GM21447 (cell line): ENCODE measurements around the gene HYAL2.
"Not testable (repeated sequence)": the region's sequence is repeated elsewhere in the genome, so short reads cannot be mapped to it uniquely, and the experiment has no call there.

ENCODE experiments used
- ATAC-seq: cut with Tn5 transposase; IDR thresholded peaks from one replicate; pipeline ENCODE4 v1.9.1; 2021; ENCODE audit not compliant: unreplicated experiment

Gene HYAL2

DNA sequence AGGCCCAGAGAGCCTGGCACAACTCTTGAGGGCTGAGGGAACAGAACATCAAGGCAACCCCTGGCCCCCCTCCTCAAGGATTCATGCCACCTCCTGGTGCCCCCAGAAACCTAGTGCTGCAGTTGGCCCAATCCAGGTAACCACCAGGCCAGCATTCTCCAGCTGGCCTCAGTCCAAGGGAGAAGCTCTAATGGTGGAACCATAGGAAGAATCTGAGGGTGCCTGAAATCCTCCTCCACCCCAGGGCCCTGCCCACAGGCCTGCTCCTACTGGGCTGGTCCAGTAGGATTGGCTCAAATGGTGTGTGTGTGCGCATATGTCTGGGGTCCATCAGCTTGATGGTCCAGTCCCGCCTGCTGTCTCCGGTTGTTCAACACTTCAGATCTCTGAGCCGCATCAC lies 7.7 kb downstream of the HYAL2 start:
- no peak for ATAC-seq

DNA sequence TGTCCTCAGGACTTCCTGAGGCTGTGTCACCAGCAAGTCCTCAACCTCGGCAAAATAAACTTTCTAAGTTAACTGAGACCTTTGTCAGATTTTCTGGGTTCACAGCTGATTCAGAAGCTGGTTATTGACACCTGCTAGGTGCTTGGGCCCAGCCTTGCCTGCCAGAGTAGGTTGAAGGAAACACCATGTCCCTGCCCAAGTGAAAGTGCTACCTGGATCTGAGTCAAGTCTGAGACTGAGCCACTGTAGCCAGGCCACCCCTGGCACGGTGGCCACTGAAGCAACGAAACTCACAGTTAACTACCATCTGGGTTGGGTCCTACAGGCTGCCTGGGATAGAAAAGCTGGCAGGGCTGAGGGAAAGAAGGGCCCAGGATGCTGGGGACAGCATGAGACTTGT lies 8.2 kb downstream of the HYAL2 start:
- ATAC-seq: no peak

DNA sequence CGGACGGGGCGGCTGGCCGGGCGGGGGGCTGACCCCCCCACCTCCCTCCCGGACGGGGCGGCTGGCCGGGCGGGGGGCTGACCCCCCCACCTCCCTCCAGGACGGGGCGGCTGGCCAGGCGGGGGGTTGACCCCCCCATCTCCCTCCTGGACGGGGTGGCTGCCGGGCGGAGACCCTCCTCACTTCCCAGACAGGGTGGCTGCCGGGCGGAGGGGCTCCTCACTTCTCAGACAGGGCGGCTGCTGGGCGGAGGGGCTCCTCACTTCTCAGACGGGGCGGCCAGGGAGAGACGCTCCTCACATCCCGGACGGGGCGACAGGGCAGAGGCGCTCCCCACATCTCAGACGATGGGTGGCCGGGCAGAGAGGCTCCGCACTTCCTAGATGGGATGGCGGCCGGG lies 10.5 kb downstream of the HYAL2 start:
- ATAC-seq: not testable (repeated sequence)

DNA sequence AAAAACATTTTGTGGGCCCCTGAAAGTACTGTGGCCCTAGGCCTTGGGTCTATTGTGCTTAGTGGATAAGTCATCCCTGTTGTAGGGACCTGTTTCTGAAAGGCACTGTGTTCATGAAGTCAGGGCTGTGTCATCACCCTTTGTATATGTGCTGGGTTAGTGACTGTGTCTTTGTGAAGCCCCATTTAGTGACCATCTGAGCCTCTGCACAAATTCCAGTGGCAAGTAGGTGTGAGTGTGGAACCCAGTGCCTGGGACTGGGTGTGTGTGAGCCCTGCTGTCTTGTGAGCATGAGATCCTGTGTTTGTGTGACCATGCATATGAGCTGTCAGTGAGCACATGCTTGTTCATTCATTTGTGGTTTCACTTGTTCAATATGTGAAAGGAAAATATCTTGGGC lies 17.9 kb downstream of the HYAL2 start:
- ATAC-seq: no peak

DNA sequence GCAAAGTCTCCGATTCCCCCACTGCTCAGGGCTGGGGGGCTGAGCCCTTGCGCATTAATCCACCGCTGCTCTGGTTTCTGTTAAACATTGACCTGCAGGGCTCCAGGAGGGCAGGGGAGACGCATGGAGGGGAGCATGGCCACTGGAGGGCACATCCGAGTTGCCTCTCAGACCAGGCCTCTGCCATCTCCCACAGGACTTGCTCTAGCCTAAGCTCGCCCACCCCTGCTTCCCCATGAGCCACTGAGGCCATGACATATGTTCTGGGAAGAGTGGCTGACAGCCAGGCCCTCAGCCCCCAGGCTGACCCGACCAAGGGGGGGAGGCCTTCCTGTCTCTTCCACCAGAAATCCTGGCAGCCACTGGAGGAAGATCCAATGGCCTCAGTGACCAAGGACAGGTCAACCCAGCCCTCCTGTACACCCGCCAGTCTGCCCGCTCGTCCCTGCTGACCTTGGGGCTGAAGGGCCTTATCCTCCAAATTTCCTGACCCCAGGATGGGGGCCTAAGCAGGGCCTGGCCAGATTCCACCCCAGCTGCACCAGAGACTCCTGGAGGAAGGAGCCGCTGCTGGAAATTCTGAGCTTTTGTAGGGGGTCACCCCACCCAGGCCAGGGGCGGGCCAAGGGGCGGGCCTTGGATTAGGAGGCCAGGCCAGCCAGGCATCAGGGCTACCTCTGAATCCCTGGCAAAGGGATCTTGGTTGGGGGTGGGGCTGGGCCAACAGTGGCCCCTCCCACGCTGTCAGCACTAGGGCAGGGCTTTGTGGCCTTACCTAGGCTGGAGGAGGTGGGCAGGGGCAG lies 19.3 kb downstream of the HYAL2 start, which contains the start of gene HYAL1:
Gene HYAL1, minus strand, starts transcription at position 562 of the 803 bp plus-strand sequence. CDS start 618 bp downstream, outside the sequence.
- ATAC-seq: no peak

DNA sequence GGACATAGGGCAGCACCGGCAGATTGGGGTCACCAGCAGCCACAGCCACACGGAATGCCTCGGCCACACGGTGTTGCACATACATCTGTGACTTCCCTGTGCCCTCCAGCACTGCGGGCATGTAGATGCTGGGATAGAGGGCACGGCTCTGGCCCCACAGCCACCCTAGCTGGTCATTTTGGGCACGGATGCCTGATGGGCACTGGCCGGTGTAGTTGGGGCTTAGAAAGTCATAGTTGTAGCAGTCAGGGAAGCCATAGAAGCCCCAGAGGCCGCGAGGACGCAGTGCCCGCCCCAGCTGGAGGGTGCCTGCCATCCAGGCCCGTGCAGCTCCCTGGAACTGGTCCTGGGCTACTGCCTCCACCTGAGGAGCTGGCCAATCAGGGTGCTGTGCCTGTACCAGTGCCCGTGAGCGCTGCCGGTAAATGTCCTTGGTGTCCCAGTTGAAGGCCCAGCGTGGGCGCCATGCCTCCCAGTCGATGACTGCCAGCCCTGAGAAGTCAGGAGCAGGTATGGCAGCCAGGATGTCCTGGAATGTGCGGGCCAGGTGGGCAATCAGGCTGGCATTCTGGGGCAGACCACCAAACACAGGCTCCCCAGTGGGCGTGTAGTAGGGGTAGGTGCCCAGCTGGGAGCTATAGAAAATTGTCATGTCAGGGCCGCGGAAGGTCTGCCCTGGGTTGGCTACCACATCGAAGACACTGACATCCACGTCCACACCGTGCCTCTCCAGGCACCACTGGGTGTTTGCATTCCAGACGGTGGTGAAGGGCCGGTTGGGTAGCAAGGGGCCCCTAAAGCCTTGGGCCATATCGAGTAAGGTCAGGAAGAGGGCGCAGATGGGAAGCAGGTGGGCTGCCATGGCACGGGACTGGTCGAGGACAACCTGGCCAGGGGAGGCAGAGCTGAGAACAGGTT lies 20.2 kb downstream of the HYAL2 start:
- no peak for ATAC-seq

DNA sequence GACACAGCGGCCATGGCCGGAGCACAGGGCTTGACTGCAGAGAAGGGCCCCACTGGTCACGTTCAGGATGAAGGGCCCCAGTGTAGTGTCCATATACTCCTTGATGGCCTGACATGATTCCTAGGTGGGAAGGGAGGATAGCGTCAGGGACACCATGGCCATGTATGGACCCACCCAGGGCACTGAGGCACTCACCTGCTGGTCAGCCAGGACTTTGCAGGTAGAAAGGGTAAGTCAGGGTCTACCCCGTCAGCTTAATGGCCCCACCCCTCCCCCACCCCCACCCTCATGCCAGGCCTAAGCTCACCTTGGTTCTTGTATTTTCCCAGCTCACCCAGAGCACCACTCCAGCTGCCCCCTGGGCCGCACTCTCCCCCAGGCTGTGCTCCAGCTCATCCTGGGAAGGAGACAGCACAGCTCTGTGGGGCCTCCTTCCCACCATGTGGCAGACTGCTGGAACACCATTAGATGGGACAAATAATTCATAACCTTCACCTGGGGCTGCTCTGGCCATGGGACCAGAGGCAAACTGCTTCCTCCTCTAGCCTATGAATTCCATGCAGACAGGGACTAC lies 21.8 kb downstream of the HYAL2 start:
- ATAC-seq: no peak

DNA sequence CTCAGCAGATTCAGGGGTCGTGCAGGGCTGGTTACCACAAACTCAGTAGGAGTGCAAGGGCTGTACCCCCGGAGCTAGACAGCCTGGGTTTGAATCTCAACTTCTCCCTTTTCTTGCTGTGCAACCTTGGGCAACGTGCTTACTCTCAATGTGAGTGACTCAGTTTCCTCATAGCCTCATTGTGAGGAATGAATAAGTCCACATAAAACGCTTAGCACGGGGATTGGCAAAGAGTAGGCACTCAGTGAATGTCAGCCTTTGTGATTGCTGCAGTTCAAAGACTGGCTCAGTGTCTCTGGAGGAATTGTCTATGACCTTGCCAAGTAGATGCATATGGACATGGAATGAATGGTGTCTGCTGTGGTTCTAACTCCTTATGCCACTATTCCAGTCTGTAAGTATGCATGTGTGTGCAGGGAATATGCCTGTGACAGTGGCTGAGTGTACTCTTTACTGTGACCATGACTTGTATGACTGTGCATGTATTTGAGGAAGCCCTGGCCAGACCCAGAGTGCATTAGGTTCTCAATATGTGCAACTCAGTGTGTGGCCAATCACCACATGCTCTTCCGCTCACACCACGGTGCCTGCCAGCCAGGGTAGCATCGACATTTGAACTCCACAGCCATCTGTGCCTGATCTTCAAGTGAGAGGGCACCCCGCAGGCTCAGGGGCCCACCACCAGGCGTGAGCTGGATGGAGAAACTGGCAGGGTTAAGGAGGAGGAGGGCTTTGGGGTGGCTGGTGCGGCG lies 22.4 kb downstream of the HYAL2 start:
- ATAC-seq: no peak

DNA sequence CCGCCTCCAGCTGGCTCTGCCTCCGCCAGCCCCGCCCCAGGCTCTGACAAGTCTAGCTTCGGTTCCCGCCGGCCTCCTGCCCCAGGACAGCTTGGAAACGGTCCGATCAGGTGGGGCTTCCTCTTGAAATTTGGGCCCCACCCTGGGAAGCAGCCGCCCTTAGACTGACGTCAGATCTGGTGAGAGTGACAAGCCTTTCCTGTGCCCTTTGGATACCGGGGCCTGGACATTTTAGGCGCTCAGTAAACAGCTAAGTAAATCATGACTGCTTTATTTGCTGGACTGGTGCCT lies 23.0 kb downstream of the HYAL2 start:
- ATAC-seq: no peak

DNA sequence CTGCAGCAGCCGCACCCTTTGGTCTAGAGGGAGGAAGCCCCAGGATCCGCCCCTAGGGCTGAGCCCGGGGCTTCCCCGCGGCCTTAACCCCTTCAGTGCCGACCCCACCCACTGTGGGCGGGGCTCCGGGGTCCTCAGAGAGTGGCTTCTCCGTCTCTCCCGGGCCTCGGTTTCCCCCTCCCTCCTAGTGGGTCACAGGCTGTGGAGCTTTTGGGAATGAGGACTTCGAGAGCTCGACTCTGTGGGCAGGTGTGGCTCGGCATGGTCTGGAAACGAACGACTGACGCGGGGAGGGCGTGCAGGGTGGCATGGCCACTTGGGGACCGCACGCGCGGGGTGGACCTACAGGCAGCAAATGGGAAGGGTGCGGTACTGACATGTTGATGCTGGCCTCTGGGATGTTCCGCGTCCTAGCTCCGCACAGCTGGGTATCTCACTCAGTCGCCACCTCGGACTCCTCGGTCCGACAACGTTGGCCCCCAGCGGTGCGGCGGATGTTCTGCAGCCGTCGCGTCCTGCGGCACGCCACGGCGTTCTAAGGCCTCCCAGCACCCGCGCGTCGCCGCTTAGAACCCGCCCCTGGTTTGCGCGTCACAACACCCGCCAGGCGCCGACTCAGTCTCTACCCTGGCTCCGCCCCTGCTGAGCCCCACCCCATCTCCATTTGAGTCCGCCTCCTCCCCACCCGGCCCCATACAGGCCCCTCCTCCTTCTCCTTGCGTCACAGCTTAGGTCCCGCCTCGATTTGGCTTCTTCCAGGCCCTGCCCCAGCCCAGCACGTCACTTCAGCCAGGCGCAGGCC lies 23.5 kb downstream of the HYAL2 start, which contains the start of the genes HYAL3 and NAA80:
Gene HYAL3, minus strand, starts transcription at position 570 of the 802 bp plus-strand sequence. CDS start 3,803 bp downstream, outside the sequence.
Gene NAA80, minus strand, starts transcription at position 570 of the 802 bp plus-strand sequence. CDS start 1,942 bp downstream, outside the sequence.
- ATAC-seq: peak; percentile 78

DNA sequence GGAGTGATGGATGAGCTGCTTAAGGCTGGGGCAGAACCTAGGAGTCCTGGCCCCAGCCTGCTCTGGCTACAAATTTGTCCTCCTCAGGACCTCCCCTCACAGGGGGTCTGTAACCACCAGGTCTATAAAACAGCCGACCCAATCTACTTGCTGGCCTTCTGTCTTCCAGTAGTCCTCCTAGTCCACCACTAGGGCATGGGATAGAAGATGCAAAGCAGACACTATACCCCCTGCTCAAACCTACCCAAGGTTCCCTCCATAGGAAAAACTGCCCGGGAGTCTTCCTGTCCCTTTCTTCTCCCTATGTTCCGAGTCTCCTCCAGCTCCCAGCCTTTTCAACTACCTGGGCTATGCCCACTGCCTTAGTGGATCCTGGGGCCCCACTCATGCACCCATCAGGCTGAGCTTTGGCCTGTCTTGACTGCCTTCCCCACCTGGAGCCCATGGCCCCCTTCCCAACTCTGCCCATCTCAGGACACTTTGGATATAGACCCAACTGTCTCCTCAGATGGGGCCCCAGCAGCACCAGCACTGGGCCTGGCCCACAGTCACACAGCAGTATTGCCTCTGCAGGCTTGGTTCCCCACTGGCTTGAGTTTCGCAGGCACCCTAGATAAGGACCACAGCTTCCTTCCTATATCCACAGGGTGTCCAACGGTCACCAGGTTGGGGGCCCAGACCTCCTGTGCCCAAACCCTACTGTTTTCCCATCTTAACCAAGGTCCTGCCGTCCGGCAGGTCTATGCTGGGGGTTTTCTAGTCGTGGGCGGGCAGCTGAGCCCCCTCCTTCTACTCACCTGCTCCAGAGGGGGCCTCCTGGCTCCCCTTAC lies 24.4 kb downstream of the HYAL2 start:
- no peak for ATAC-seq

DNA sequence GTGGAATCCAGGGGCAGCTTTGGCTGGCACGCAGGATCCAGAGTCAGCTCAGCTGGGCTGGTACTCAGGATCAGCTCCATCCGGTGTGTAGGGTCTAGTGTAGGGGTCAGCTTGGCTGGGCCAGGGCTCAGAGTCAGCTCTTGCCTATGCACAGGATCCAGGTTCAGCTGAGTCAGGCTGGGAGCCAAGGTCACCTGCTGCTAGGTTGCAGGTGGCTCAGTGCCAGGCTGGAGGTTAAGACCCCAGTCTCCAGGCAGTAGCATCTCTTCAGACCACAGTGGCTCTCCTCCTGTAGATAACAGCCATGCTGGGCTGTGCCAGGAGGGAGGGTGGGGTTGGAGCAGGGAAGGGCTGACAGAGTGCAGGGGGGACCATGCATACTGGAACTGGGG lies 25.2 kb downstream of the HYAL2 start:
- no peak for ATAC-seq

DNA sequence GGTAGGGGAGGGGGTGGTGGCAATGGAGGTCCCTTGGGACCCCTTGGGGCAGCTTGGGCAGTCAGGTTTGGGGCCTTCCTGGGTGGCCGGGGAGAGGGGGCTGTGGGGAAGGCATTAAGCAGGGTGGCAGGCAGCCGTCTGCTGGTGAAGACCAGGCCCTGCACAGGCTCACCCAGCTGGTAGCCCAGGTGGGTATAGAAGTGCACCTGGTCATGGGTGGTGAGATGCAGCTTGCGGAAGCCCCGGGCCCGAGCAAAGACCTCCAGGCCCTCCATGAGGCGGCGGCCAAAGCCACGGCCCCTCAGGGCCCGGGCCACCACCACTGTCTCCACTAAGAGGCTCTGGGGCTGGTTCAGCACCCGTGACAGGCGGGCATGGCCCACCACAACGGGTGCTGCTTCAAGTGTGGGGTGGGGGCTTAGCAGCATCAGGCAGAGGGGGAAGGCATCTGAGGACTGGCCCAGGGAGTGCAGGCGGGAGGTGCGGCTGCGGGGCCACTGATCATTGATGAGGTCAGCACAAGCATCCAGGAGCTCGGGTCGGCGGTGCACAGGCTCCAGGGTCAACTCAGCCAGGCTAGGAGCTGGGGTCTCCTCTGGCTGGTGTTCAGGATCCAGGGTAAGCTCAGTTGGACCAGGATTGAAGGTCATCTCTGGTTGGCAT lies 25.7 kb downstream of the HYAL2 start:
- no peak for ATAC-seq

DNA sequence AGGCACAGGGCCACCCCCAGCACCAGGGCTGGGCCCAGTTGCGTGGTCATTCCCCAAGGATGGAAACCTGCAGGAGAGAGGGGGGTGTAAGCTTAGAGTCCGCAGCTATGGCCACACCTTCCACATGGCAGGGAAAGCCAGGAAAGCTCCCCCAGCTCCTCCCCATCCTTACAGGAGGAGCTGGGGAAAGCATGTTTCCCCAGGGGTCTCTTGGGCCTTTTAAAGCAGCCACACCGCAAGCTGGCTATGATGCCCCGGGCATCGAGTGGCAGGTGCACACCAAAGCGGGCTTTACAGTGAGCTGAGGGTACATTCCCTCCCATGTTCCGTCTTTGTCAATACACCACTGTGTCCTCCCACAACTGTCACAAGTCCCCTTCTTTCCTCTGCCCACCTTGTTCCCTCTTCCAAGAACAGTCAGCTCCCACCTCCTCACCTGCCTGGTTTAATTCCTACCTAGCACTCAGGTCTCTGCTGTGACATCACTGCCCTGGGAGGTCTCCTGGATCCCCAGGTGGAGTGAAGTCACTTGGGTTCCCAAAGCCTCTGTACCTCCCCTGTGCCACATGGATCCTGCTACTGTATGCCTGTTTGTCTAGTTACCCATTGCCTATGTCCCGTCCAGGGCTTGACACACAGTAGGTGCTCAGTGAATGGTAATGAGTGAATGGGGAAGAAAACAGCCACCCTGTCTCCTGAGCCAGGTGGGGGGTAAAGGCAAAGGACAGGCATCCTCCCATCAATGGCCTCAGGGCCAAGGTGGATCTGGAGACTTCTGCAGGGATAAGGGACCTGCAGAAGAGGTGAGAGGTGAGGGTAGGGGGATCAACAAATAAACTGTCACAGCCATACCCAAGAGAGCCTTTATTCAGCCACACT lies 26.8 kb downstream of the HYAL2 start:
- no peak for ATAC-seq

DNA sequence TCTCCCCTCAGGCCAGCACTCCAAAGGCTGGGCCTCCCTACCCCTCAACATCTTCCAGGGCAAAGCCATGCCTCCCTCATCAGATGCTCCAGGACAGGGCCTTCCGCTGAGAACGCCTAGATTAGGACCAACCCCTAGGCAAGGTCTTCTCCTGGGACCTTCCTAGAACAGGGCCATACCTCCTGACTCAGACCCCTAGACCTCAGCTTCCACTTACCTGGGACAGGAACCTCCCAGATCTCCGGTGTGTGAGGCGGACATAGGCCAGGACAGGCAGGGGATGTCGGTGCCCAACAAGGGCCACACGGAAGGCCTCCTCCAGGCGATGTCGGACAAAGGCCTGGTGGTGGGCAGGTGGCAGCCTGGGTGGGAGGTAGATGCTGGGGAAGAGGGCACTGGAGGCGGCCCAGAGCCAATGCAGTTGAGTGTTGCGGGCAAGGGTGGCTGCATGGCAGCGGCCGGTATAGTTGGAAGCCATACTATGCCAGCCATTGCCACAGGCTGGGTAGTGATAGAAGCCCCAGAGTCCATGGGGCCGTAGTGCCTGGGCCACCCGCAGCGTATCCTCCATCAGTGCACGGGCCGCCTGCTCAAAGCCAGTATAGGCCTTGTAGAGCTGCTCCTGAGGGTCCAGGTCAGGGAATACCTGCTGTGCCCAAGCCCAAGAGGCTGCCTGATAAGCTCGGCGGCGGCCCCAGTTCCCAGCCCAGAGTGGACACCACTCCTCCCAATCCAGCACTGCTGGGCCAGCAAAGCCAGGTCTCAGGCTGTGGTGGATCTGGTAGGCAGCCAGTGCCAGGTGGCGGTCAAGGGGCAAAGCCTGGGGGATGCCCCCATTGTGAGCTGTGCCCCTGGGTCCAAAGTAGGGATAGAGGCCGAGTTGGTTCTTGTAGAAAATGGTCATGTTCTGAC lies 27.8 kb downstream of the HYAL2 start:
- no peak for ATAC-seq

DNA sequence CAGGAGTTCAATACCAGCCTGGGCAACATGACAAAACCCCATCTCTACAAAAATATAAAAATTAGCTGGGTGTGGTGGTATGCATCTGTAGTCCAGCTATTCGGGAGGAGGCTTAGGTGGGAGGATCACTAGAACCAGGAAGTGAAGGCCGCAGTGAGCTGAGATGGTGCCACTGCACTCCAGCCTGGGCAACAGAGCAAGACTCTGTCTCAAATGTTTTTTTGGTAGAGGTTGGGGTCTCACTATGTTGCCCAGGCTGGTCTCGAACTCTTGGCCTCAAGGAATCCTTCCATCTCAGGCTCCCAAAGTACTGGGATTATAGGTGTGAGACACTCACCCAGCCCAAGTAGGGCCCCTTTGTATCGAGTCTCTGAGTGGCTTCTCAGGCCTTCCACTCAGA lies 28.5 kb downstream of the HYAL2 start:
- no peak for ATAC-seq
